ENCODE results near the gene ABCG1. TPM values are rescaled to one million over a fixed set of nuclear protein-coding genes. Genes with fewer than 3 reads are reported as not detected.
A peak's percentile ranks its signal among the peaks of the same experiment; 100 is the strongest.

Gene ABCG1
- total RNA-seq, 1 donor from 2014 or later: 1.6 TPM

DNA sequence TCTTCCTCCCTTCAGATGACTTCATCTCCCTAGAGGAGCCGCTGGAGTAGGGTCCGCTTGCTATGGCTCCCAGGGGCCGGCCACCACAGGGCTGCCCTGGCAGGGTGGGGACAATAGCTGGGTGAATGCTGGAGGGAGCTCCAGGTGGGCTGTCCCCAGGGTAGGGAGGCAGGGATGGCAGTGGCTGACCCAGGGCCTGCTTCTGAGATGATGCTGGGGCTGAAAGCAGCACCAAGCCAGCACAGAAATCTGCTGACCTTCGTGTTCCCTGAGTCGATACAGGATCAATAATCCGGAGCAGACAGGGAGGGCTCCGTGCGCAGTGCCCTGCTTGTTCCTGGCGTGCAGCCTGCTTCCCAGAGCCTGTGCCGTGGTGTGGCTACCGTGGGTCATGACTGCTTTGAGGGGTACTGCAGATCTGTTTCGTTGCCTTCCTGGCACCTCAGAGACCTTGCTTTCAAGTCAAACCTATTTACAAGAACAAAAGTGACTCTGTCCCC, 62.3 kb downstream of the ABCG1 start:
- no peaks in the 10 kb centered on the region for H3K36me3 Mint-ChIP-seq (ENCODE audit: low read depth)
- H3K9me3 Mint-ChIP-seq (ENCODE audit: low read depth): no peaks in the 10 kb centered on the region
- H3K4me3 Mint-ChIP-seq (ENCODE audit: unreplicated experiment): no peak overlapping the region
- no peak for DNase-seq (ENCODE audit: low spot score)
- peaks cover 2% of the 10 kb centered on the region for H3K27me3 Mint-ChIP-seq (ENCODE audit: low read depth)
- no peak overlapping the region for H3K27ac Mint-ChIP-seq (ENCODE audit: unreplicated experiment)
- H3K4me1 Mint-ChIP-seq (ENCODE audit: low read depth): peaks cover 10% of the 10 kb centered on the region
- TF ChIP-seq, protein P1, sequence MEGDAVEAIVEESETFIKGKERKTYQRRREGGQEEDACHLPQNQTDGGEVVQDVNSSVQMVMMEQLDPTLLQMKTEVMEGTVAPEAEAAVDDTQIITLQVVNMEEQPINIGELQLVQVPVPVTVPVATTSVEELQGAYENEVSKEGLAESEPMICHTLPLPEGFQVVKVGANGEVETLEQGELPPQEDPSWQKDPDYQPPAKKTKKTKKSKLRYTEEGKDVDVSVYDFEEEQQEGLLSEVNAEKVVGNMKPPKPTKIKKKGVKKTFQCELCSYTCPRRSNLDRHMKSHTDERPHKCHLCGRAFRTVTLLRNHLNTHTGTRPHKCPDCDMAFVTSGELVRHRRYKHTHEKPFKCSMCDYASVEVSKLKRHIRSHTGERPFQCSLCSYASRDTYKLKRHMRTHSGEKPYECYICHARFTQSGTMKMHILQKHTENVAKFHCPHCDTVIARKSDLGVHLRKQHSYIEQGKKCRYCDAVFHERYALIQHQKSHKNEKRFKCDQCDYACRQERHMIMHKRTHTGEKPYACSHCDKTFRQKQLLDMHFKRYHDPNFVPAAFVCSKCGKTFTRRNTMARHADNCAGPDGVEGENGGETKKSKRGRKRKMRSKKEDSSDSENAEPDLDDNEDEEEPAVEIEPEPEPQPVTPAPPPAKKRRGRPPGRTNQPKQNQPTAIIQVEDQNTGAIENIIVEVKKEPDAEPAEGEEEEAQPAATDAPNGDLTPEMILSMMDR (IDR thresholded peaks at IDR 0.05): no peak

DNA sequence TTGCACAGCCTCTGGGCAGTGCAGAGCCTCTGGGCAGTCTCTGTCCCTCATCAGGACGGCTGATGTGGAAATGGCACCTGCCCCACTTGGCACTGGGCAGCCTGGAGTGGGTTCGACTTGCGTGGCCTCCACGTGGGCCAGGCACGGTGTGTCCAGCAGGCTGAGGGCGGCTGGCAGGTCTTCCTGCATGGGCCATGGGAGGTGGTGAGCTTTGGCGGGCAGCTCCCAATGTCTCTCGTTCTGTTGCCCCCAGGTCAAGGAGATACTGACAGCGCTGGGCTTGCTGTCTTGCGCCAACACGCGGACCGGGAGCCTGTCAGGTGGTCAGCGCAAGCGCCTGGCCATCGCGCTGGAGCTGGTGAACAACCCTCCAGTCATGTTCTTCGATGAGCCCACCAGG, 63.1 kb downstream of the ABCG1 start:
- DNase-seq (ENCODE audit: low spot score): peak; percentile 91
- Mint-ChIP-seq H3K27ac (ENCODE audit: unreplicated experiment) (no peak overlapping the region), H3K27me3 (ENCODE audit: low read depth) (peaks cover 8% of the 10 kb centered on the region), H3K4me3 (ENCODE audit: unreplicated experiment) (no peak overlapping the region), H3K4me1 (ENCODE audit: low read depth) (peaks cover 10% of the 10 kb centered on the region), H3K36me3 (ENCODE audit: low read depth) (no peaks in the 10 kb centered on the region), H3K9me3 (ENCODE audit: low read depth) (no peaks in the 10 kb centered on the region)
- TF ChIP-seq, protein P1 (IDR thresholded peaks at IDR 0.05): no peak

DNA sequence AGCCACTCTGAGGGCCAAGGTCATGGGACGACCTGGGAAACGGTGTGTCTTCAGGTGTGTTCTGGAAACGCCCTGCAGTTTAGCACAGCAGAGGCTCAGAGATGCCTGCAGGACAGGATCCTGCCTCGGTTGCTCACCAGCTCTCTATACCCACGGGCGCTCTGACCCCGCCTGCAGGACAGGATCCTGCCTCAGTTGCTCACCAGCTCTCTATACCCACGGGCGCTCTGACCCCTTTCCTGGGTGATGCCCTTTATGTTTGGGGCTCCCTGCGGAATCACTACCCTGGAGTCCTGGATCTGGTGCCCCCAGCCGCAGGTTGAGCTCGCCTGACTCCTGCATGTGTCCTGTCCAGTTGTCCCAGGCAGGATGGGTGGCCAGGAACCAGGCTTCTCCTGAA, 63.8 kb downstream of the ABCG1 start:
- Mint-ChIP-seq H3K36me3 (ENCODE audit: low read depth) (no peaks in the 10 kb centered on the region), H3K4me1 (ENCODE audit: low read depth) (peaks cover 4% of the 10 kb centered on the region), H3K9me3 (ENCODE audit: low read depth) (no peaks in the 10 kb centered on the region), H3K27me3 (ENCODE audit: low read depth) (peaks cover 9% of the 10 kb centered on the region), H3K27ac (ENCODE audit: unreplicated experiment) (no peak overlapping the region), H3K4me3 (ENCODE audit: unreplicated experiment) (no peak overlapping the region)
- peak; percentile 71 for DNase-seq (ENCODE audit: low spot score)
- TF ChIP-seq, protein P1 (IDR thresholded peaks at IDR 0.05): no peak

DNA sequence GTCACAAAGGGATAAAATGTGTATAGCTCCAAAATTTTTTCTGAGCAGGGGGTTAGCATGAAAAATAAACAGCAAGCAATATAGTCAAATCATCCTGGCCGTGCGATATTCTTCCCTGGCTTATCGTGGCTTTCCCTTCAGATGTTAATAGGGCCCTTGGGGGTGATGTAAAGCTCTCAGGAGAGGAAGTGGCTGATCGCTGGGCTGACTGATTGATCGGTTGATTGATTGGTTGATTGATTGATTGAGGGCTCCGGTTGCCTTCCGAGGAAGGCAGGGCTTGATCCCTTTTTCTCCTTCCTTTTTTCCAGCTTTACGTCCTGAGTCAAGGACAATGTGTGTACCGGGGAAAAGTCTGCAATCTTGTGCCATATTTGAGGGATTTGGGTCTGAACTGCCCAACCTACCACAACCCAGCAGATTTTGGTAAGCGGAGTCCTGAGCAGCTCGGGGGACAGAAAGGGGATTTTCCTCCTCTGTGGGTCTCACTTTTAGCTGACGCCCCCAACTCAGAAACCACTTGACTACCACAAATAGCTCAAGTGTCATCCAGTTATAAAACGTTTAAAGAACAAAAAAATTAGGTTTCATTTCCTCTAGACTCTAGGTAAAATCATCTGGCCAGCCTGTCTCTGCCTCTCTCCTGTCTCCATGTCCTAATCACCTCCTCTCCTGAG, 66.8 kb downstream of the ABCG1 start:
- H3K27ac Mint-ChIP-seq (ENCODE audit: unreplicated experiment): no peak overlapping the region
- TF ChIP-seq, protein P1 (IDR thresholded peaks at IDR 0.05): no peak
- H3K4me3 Mint-ChIP-seq (ENCODE audit: unreplicated experiment): no peak overlapping the region
- H3K9me3 Mint-ChIP-seq (ENCODE audit: low read depth): peaks cover 10% of the 10 kb centered on the region
- peaks cover 8% of the 10 kb centered on the region for H3K4me1 Mint-ChIP-seq (ENCODE audit: low read depth)
- no peaks in the 10 kb centered on the region for H3K36me3 Mint-ChIP-seq (ENCODE audit: low read depth)
- no peak for DNase-seq (ENCODE audit: low spot score)
- H3K27me3 Mint-ChIP-seq (ENCODE audit: low read depth): peaks cover 9% of the 10 kb centered on the region

DNA sequence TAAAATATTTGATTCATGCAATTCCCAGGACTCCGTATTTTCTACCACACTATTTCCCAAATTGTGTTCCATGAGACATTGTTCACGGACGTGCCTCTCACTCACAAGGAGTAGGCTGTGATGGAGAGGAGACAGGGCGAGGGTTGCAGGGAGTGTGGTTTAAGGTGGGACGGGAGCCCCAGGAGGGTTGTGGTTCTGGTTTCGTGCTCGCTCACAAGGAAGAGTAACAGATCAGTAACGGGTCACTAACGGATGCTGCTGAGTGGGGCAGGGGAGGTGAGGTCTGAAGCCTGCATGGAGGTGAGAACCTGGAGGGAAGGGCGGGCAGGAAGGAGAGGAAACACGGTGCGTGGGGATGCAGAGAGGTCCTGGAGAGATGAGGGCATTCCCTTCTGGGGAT, 67.5 kb downstream of the ABCG1 start:
- Mint-ChIP-seq H3K4me1 (ENCODE audit: low read depth) (peaks cover 8% of the 10 kb centered on the region), H3K4me3 (ENCODE audit: unreplicated experiment) (no peak overlapping the region), H3K9me3 (ENCODE audit: low read depth) (peaks cover 10% of the 10 kb centered on the region), H3K27me3 (ENCODE audit: low read depth) (peaks cover 9% of the 10 kb centered on the region), H3K36me3 (ENCODE audit: low read depth) (no peaks in the 10 kb centered on the region), H3K27ac (ENCODE audit: unreplicated experiment) (no peak overlapping the region)
- TF ChIP-seq, protein P1 (IDR thresholded peaks at IDR 0.05): no peak
- no peak for DNase-seq (ENCODE audit: low spot score)

Measured in chondrocyte (in vitro differentiated cells).